GM19035 (cell line): ENCODE data around the gene PIBF1.
"Not testable (repeated sequence)": the region's sequence is repeated elsewhere in the genome, so short reads cannot be mapped to it uniquely, and the experiment has no call there.

Experiments used
- ATAC-seq: cut with Tn5 transposase; IDR thresholded peaks from one replicate; pipeline ENCODE4 v1.9.1; 2021; ENCODE audit not compliant: unreplicated experiment

The PIBF1 gene

GRCh38 chr13:73000027-73000674 lies 218.2 kb downstream of the PIBF1 start:
- no peak for ATAC-seq

DNA sequence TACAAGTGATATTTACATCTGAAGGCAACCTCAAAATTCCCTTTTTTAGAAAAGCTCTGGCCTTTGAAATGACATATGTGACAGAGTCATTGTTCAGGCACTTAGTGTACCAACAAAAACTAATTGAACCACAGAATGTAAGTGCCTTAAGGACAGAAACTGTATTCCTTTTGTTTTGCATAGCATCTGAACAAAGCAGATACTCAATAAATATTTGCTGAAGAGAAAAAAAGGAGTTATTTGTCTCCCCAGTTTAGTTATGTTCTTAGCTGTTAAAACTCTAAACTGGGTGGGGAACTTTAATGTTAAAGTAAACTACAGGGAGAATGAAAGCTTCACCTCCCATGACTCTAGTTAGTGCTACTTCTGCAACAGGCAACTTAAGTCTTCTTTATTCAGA lies 220.0 kb downstream of the PIBF1 start:
- ATAC-seq = no peak

GRCh38 chr13:73011751-73012150 lies 229.8 kb downstream of the PIBF1 start:
- no peak for ATAC-seq

DNA sequence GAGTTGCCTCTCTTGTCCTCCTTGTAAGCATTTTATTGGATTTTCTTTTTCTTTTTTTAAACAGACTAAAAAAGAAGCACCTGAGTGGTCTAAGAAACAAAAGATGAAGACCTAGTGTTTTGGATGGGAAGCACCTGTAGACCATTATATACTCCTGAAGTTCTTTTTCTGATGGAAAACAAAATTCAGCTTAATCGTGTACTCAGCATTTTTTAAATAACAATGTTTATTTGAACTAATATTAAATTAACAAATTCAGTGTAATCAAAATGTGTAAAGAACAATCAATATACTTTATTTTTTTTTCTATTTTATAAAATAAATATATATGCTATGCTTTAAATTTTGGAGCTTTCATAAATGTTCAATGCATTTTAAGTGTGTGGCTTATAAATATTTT lies 233.9 kb downstream of the PIBF1 start:
- ATAC-seq = no peak

DNA sequence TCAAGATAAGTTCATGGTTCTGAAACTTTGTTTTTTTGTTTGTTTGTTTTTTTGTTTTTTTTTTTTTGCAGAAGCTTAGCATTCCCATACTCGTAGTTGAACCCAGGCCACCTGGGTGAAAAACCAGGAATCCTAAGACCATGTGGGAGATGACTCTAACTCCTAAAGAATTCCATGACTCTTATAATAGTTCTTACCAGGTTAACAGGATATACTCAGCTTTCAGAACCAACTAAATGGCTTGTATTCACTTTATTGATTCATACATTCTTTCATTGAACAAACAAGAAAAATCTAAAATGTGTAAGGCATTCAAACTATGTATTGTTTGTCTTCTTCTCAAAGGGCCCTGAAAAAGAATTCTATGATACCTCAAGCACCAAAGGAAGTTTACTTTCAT lies 236.4 kb downstream of the PIBF1 start:
- ATAC-seq = no peak

DNA sequence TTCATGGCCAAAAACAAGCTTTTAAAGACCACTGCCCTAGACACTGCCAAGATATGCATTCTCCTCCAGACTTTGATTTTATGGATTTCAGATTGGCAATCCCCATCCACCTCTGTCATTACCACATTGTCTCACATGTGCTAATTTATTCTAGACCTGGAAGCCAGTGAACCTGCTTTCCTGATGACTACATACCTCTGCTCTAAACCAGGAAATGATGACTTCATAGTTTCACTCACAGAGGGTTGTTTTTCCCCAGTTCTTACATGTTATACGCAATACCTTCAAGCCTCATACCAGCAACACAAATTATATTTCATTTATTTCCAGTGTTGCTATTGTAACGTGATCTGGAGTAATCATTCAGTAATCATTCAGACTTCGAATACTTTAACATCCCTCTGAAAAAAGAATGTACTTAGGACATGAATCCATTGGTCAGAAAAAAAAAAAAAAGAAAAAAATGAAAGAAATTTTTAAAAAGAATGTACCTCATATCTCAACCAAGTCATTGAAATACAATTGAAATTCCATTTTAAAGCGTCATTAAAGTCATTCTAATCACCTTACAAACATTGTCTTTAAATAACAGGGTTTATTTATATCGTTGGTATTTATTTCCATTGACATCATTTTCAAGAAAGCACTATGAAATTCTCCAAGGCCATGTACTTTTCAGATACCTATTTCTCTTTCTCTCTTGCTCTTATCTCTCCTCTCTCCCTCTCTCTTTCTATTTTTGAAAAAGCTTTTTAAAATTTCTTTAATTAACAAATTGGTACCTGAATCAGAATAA lies 243.5 kb downstream of the PIBF1 start:
- ATAC-seq = no peak

- no peak for ATAC-seq
These were observed 253.0 kb downstream of the PIBF1 start for GRCh38 chr13:73034901-73035300.

DNA sequence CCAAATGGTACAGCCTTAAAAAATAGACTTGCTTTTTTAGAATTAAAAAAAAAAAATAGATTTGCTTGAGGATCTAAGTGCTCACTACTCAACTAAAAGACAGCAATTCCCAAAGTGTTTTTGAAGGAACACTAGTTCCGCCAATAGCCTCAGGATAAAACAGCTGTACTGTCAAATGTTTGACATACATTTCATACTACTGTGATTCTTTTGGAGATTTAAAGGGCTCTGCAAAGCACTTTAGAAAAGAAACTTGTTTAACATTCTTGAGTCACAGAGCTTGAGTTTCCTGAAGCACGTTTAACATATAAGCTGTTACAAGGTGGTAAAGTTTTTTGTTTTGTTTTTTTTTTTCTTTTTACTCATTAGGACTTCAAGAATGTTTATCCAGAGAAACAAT lies 253.7 kb downstream of the PIBF1 start:
- no peak for ATAC-seq

GRCh38 chr13:73036566-73036965 lies 254.6 kb downstream of the PIBF1 start:
- no peak for ATAC-seq

DNA sequence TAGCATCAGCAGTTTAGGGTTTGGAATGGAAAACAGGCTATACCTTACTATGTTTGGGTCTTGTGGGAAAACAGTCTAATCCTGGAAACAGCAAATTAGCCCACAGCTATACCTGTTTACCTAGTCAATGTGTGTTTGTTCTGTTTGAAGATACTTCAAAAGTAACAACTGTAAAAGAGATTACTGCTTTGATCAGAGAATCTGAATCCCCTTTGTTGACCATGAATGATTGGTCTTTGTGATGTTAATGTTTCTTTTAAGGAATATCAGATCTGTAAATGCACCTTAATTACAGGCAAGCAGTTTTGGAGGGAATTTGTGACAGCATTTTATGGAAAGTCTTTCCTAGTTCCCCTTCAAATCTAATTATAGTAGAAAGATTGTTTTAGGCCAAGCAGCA lies 256.1 kb downstream of the PIBF1 start:
- no peak for ATAC-seq

GRCh38 chr13:73039201-73040108 lies 257.5 kb downstream of the PIBF1 start:
- no peak for ATAC-seq

GRCh38 chr13:73040484-73040883 lies 258.6 kb downstream of the PIBF1 start:
- no peak for ATAC-seq

DNA sequence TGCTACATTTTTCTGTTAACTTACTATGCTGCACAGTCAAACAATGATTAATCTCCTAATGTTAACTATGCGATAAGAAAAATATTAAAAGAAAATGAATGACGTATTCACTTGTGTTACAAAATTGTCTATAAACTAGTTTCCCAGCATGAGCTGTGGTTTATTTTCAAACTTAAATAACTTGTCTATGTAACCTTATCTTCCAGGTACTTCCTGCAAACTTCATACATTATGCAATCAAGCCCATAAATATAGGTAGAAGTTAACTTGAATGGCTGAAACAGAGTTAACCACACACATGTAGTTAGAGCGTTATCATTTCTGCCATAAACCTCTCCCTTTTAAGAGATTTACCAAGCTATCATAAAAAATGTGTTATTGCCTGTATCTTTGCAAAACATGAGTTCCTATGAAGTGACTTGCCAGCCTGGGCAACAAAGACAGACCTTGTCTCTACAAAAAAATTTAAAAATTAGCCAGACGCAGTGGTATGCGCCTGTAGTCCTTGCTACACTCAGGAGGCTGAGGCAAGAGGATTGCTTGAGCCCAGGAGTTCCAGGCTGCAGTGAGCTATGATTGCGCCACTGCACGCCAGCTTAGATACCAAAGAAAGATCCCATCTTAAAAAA lies 259.1 kb downstream of the PIBF1 start:
- no peak for ATAC-seq

DNA sequence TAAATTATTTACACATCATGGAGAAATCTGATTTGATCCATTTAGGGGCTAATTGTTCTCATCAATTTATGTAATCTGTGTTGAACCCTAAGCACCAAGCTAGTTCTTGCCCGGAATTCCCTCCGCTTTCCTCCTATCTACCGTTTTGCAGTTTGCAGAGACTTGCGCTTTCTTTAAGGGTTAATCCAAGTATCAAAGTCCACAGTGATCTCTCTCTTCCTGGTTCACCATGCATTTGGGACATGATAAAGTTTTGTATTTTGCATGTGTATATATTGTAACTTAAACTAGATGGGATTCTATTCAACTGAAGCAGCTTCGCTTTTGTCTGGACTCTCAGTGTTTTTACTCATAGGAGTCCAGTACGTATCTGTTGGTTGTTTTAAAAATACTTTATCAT lies 263.1 kb downstream of the PIBF1 start:
- no peak for ATAC-seq

GRCh38 chr13:73048615-73049014 lies 266.7 kb downstream of the PIBF1 start:
- not testable (repeated sequence) for ATAC-seq

DNA sequence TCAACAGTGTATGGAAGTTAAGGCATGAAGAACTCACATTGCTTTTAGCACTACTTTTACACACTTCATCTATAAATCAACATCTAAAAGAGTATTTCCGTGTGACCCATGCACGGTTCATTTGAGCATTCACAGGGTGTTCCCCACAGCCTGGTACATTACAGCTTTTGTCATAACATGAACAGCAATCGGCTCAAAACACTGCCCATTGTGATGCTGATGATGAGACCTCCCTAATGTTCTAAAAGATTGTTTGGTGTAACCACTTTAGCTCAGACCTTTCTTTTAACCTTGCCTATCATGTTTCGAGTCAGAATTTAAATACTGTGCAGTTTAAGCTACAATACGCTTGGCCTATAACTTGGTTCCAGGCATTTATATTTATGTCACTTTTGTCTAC lies 272.8 kb downstream of the PIBF1 start:
- ATAC-seq = no peak

DNA sequence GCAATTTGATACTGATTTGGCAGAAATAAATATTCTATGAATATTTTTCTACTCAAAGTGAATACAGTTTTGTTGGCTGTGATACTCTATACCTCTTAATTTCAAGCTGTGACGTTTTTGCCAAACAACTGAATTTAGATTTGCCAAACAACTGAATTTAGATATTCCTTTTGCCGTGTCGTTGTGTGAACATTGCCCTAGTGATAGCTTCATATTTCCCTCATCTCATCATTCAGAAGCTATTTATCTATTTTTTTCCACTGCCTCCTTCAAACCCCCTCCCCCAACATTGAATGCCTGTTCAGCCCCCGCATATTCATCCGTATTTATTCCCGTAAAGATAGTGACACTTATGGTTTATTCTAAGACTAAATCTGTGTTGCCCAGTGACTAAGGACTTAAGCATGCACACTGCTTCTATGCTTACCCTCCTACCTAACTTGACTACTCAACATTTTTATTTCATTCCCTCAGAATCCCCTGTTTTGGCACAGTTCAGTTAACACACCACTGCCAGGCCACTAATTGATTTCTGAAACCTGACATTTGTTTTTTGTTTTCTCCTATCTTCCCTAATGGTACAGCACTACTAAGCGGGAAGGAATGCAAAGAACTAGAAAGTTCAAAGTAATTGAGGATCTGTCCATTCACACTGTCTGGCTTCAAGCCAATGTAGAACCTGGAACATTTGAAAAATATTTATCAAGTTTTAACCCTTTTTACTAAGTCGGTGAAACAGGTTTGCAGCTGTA lies 274.1 kb downstream of the PIBF1 start:
- no peak for ATAC-seq

GRCh38 chr13:73056565-73056962 lies 274.6 kb downstream of the PIBF1 start:
- ATAC-seq = no peak

GRCh38 chr13:73057284-73058063 lies 275.5 kb downstream of the PIBF1 start:
- ATAC-seq = no peak

DNA sequence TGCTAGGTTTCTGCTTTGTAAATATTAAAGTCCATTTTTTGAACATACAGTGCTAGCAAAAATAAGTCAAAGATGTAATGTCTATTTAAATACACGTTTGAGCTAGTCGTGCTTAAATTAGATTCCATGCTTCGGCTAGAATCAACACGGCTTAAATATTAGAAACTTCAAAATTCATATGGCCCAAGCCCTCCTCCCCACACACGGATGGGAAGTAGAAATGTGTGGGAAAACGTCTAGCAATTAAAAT lies 276.1 kb downstream of the PIBF1 start:
- no peak for ATAC-seq
